ENCODE results near the gene ZNF70.

The ZNF70 gene

DNA sequence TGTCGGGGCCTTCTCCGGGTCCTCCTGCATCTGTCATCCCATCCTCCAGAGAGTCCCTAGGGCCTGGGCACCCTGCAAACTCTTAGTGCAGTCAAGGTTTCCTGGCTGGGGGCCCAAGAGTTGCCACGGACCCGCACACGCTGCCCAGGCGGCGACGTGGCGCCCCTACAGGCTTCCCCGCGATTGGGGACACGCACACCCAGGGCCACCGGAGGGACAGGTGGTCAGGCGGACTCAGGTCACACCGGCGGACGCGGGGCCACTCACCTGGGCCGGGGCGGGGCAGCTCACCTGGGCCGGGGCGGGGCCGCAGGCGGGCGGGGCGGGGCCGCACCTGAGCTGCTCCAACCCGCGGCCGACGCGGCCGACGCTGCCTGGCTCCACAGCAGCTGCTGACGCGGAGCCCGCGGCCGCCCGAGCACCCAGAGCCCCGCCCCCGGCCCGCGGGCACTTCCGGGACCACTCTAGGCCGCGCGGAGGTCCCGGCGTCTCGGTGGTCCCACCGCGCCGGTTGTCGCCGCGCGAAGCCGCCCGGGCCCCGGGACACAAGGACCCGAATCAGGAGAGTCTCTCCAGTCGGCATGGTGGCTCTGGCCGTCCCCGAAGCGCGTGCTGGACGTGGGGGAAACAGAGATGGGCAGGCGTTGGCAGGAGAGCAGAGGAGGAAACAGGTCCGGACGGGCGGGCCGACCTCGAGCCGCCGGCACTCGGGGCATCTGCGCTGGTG, at the start of gene ZNF70:
Gene ZNF70, minus strand, starts transcription at position 399 of the 727 bp plus-strand sequence. CDS start 5,972 bp downstream, outside the sequence.
- peak within 1 kb of the TSS; percentile 94 for H3K4me3 ChIP-seq (ENCODE audit: low read depth, low read length)
- DNase-seq (ENCODE audit: low read depth) = peak; percentile 48

DNA sequence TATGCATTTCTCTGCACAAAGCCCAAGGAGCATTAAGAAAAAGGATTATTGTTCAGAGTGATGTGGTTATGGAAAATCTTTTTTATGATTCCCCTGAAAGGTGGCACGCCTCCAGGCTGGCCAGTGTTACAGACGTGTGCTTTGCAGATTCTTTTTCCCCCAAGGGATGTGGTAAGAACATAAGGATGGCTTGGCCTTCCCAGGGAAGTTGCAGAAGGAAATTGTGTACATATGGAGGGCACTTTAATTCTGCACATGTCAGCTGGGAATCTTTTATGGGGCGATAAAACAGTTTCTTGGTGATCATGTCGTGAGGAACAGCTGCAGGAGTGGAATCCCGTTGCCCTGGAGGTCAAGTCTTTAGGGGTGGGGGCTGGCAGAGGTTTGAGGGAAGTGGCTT, 45.5 kb upstream of the ZNF70 start:
- no peak overlapping the region for H3K4me3 ChIP-seq (ENCODE audit: low read depth, low read length)
- DNase-seq (ENCODE audit: low read depth) = peak; percentile 69

DNA sequence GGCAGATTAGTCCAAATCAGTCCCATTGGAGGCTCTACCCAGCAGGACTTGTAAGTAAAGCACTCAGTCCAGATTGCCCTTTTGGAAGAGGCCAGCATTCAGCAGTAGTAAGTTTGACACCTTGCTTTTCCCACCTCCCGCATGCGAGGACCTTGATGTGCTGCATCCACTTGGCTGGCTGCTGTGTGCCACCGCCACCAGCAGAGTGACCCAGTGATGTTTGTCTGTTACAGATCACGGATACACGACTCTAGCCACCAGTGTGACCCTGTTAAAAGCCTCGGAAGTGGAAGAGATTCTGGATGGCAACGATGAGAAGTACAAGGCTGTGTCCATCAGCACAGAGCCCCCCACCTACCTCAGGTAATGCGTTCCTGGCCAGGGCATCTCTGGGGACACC, 42.4 kb upstream of the ZNF70 start:
- DNase-seq (ENCODE audit: low read depth) = no peak
- no peak overlapping the region for H3K4me3 ChIP-seq (ENCODE audit: low read depth, low read length)

DNA sequence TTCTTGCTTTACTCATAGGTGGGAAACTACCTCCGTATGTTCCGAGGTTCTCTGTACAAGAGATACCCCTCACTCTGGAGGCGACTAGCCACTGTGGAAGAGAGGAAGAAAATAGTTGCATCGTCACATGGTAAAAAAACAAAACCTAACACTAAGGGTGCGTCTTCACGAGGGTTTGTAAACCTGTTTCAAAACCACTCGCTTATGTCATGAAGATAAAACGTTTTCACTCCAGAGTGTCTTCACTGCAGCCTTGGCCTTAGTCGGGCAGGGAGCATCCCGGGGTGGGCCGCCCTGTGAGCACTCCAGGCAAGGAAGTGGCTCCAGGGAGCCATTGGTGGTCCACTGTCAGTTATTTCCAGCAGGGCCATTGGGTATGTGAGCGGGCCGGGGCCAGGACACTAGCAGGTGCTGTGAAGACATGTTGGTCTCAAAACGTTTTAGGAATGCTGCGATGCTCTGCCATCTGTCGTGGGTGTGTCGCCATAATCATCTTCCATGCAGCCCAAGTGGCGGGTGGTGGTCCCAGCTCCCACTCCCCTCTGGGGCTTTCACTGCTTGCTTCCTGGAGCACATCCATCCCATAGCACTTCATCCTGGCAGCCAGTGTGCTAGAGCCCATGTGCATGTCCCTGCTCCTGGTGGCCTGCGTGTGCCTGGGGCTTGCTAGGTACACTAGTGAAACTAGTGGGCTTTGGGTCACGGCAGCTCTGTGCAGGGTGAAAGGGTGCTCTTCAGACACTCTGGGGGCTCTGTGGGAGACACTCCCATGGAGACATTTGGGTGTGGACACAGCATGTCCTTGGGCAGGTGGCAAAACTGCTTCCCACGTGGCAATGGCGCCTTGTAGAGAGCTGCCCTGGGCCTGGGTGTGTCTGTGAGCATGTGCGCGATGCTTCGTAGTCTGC, 41.1 kb upstream of the ZNF70 start:
- H3K4me3 ChIP-seq (ENCODE audit: low read depth, low read length) = no peak overlapping the region
- no peak for DNase-seq (ENCODE audit: low read depth)

DNA sequence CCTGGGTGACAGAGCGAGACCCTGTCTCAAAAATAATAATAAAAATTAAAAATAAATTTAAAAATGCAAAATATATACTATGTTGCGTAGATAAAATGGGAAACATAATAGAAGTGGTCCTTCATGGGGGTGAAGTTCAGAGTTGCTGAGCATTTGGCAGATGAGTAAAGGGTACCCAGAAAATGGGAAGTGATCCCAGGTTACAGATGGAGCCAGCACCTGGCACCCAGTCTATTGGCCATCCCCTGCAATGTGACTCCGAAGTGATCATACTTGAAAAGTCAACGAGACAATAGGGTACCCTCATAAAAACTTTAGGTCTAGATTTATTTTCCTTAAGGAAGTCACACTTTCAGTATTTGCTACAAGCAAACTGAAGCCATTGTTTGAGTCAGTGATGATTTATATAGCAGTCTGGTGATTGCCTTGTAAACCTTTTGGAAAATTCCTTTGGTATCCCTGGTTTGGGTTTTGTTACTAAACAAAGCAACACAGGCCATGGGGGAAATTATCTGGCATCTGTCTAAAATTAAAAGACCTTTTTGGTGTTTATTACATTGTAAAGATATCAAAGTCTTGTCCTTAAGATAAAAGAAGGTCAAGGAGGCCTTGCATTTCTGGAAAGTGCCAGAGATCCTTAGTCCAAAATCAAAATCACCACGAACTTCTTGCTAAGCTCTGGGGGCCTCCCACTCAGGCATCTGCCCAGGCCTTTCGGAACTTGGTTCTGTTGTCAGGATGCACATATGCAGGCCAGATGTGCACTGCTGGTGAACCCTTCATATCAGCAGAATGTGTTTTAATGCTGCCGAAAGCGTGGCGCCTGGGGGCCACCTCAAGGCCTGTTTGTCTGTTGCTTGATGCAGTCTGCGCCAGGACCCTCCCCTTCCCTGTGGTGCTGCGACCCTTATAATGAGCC, 40.2 kb upstream of the ZNF70 start:
- no peak for DNase-seq (ENCODE audit: low read depth)
- no peak overlapping the region for H3K4me3 ChIP-seq (ENCODE audit: low read depth, low read length)

DNA sequence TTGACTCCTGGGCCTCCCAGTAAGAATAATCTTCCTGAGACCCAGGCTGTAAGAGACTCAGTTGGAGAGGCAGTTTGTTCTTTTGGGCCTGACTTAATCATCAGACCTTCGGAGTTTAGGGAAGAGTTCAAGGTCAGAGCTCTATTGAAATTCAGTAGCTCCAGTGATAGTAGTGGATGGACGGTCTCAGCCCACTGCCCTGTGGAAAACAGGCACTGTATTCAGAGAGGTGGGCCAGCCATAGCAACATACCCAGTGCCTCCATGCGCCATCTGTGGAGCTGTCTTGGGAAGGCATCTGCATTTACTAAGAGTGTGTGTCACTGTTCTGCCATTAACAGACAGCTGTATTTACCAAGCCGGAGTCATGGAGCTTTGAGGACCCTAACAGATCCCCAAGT, 38.7 kb upstream of the ZNF70 start:
- no peak overlapping the region for H3K4me3 ChIP-seq (ENCODE audit: low read depth, low read length)
- DNase-seq (ENCODE audit: low read depth) = no peak

DNA sequence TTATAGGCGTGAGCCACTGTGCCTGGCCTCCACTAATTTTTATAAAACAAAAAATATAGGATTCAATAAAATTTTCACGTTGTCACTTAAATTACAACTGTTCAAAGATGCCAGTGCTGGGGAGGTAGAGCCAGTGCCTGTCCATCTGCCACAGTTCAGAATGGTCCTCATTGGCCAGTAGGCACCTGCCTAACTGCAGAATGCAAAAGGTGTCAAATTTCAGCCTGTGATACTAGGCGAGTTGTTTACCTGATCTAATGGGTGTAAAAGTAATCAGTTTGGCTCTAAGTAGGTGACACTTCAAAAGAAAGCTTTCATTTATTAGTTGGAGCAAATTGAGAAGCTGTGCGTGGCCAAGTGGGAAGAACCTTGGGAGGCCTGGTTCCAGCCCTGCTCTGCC, 38.2 kb upstream of the ZNF70 start:
- no peak overlapping the region for H3K4me3 ChIP-seq (ENCODE audit: low read depth, low read length)

DNA sequence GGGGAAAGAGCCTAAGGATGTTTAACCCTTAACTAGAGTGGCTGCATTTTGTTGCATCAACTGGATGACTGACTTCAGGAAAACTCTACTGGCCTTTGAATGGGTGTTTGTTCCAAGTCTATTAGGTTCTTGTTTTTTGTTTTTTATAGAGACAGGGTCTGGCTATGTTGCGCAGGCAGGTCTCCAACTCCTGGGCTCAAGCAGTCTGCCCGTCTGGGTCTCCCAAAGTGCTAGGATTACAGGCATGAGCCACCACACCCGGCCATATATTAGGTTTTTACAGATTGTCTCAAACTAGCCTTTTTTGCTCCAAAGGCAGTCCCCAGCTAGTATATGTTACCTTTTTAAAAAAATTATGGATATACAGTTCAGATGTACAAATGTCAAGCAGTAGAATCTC, 37.0 kb upstream of the ZNF70 start:
- H3K4me3 ChIP-seq (ENCODE audit: low read depth, low read length) = peak overlapping the region; percentile 87
- no peak for DNase-seq (ENCODE audit: low read depth)

More for the DNA sequence above, 38.2 kb upstream of the ZNF70 start:
- DNase-seq (ENCODE audit: low read depth) = no peak

DNA sequence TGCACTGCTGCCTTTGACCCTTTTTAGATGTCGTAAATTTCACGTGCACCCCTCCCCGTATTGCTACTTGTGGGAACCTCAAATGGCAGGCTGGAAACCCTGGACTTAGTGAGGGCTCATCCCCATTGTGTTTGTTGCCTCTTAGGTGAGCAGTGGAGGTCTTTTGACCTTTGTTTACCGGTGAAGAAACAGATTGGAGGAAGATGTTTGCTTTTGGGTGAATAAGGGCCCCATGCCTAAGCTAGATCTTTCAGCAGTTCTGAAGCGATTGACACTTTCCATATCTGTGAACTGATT, 36.6 kb upstream of the ZNF70 start:
- DNase-seq (ENCODE audit: low read depth) = no peak
- peak overlapping the region; percentile 87 for H3K4me3 ChIP-seq (ENCODE audit: low read depth, low read length)

DNA sequence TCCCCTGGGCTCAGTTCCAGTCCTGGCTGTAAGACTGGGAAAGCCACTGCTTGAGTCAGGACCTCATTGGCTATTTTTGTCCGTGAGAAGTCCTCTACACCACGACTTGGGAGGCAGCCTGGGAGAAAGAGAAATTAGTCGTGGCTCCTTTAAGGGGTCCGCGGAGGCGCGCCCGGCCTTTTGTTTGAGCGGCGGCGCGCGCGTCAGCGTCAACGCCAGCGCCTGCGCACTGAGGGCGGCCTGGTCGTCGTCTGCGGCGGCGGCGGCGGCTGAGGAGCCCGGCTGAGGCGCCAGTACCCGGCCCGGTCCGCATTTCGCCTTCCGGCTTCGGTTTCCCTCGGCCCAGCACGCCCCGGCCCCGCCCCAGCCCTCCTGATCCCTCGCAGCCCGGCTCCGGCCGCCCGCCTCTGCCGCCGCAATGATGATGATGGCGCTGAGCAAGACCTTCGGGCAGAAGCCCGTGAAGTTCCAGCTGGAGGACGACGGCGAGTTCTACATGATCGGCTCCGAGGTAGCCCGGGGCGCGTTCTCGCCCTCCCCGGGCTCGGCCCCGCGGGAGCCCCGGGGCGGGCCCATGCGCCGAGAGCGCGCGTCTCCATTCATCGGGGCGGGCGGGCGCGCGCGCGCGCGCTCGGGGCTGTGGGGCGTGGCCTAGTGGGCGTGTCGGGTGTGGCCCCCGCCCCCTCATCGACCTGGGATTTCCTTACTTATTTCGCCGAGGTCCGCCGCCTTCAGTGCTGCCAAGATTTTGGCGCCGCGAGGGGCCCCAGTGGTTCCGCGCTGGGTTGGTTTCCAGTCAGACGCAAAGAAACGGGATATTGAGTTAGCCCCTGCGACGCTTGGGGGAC, 36.1 kb upstream of the ZNF70 start, which contains the start of gene SMARCB1:
Gene SMARCB1, plus strand, starts transcription at position 215 of the 848 bp plus-strand sequence. Its CDS starts 204 bp downstream, at position 419.
- peak; percentile 65 for DNase-seq (ENCODE audit: low read depth)
- H3K4me3 ChIP-seq (ENCODE audit: low read depth, low read length) = peak within 1 kb of the TSS; percentile 87

DNA sequence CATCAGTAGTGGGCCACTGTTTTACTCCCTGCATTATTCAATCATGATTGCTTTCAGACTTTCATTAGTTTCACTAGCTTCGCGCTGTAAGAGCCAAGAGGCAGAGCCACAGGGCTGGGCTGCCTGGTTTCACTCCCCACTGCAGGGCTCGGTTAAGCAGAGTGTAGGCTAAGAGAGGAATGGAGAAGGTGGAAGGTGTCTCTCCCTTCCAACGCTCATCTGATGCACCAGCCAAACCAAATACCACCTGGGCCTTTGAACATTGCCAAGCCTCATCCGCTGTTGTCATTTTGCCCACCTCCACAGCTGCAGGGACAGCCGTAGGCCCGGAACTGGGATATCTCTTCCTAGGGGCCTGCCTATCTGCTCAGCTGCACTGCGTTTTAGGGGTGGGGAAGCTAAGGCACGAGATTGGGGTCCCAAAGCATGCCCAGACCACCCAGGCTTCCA, 35.4 kb upstream of the ZNF70 start:
- DNase-seq (ENCODE audit: low read depth) = no peak
- H3K4me3 ChIP-seq (ENCODE audit: low read depth, low read length) = peak overlapping the region; percentile 87

DNA sequence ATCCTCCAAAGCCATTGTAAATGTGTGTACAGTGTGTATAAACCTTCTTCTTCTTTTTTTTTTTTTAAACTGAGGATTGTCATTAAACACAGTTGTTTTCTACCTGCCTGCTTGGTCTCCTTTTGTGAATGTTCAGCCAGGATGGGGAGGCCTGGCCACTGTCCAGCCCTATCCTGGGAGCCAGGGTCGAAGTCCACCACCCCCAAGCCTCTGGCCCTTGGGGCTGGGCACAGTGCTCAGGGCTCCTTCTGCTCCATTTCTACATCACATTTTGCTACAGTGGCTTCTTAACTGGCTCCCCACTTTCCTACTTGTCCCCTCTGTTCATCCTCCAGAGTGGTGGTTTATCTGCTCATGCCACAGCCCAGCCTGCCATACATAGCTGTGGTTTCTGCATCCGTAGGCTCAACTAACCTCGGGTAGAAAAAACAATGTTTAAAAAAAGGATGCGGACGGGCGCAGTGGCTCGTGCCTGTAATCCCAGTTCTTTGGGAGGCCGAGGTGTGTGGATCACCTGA, 33.4 kb upstream of the ZNF70 start:
- DNase-seq (ENCODE audit: low read depth) = no peak
- H3K4me3 ChIP-seq (ENCODE audit: low read depth, low read length) = no peak overlapping the region

DNA sequence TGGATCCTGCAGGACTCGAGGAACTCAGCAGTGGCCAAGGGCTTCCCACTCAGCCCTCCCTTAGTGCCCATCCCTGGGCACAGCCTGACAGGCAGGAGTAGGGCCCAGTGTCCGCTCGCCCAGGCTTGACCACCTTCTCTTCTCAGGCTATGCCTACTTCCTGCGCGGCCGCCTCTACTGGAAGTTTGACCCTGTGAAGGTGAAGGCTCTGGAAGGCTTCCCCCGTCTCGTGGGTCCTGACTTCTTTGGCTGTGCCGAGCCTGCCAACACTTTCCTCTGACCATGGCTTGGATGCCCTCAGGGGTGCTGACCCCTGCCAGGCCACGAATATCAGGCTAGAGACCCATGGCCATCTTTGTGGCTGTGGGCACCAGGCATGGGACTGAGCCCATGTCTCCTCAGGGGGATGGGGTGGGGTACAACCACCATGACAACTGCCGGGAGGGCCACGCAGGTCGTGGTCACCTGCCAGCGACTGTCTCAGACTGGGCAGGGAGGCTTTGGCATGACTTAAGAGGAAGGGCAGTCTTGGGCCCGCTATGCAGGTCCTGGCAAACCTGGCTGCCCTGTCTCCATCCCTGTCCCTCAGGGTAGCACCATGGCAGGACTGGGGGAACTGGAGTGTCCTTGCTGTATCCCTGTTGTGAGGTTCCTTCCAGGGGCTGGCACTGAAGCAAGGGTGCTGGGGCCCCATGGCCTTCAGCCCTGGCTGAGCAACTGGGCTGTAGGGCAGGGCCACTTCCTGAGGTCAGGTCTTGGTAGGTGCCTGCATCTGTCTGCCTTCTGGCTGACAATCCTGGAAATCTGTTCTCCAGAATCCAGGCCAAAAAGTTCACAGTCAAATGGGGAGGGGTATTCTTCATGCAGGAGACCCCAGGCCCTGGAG, 32.6 kb upstream of the ZNF70 start:
- no peak for DNase-seq (ENCODE audit: low read depth)
- H3K4me3 ChIP-seq (ENCODE audit: low read depth, low read length) = no peak overlapping the region

DNA sequence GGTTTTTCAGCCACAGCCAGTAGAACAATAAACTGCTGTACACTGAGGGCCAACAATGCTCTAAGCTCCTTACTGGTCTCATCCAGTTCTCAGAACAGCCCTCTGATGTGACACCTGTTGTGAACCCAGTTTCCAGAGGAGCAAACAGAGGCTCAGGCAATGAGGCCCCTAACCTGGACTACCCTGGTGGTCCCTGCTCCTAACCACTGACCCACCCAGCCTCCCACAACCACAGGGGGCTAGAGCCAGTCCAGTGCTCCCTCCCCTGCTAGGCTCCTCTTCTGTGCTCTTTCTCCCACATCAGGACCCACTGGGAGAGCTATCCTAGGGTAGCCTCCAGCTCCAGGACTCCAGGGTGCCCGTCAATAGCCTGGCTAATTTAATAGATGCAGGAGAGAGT, 31.8 kb upstream of the ZNF70 start:
- no peak for DNase-seq (ENCODE audit: low read depth)
- no peak overlapping the region for H3K4me3 ChIP-seq (ENCODE audit: low read depth, low read length)

DNA sequence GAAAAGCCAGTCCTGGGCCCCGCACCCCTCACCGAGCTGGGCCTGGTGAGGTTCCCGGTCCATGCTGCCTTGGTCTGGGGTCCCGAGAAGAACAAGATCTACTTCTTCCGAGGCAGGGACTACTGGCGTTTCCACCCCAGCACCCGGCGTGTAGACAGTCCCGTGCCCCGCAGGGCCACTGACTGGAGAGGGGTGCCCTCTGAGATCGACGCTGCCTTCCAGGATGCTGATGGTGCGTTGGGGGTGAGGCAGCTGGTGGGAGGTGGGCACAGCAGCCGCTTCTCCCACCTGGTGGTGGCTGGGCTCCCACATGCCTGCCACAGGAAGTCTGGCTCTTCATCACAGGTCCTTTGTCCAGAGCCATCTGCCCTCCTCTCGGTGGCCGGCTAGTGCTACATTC, 31.3 kb upstream of the ZNF70 start:
- H3K4me3 ChIP-seq (ENCODE audit: low read depth, low read length) = no peak overlapping the region
- no peak for DNase-seq (ENCODE audit: low read depth)

DNA sequence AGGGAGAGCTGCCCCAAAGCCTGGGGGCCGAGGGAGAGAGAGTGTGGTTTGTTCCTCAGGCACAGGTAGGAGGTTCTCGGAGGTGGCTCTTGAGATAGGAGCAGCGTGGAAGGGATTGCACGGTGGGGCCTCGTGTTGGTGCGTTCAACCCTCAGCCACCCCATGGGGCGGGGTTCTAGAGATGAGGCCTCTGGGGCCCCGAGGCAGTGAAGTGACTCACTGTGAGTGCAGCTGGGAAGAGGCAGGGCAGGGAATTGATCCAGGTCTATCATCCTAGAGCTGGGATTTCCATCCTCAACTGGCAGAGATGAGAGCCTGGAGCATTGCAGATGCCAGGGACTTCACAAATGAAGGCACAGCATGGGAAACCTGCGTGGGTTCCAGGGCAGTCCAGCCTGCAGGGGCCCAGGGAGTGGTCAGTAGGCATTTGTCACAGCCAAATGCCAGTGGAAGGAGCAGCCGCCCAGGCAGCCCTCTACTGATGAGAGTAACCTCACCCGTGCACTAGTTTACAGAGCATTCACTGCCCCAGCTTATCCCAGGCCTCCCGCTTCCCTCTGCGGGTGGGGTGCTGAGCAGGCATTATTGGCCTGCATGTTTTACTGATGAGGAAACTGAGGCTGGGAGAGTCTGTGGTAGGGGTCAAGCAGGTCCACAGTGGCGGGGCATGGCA, 30.7 kb upstream of the ZNF70 start:
- no peak overlapping the region for H3K4me3 ChIP-seq (ENCODE audit: low read depth, low read length)
- DNase-seq (ENCODE audit: low read depth) = no peak

DNA sequence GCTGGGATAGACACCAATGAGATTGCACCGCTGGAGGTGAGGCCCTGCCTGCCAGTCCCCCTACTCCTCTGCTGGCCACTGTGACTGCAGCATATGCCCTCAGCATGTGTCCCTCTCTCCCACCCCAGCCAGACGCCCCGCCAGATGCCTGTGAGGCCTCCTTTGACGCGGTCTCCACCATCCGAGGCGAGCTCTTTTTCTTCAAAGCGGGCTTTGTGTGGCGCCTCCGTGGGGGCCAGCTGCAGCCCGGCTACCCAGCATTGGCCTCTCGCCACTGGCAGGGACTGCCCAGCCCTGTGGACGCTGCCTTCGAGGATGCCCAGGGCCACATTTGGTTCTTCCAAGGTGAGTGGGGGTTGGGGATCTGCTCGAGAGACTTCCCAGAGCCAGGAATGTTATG, 30.2 kb upstream of the ZNF70 start:
- DNase-seq (ENCODE audit: low read depth) = no peak
- no peak overlapping the region for H3K4me3 ChIP-seq (ENCODE audit: low read depth, low read length)

All from skeletal muscle cell (primary cell).